ENCODE data around the gene ATP9A.

DNA sequence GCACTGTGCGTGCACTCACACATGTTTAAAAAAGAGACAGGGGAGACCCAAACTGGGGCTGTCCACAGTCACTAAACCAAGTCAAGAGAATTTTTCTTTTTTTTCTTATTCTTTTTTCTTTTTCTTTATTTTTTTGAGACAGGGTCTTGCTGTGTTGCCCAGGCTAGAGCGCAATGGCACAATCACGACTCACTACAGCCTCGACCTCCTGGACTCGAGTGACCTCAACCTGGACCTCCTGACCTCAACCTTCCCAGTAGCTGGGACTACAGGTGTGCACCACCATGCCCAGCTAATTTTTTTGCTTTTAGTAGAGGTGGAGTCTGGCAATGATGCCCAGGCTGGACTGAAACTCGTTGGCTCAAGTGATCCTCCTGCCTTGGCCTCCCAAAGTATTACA is 136.2 kb downstream of the ATP9A start:
- TF ChIP-seq, protein P1, sequence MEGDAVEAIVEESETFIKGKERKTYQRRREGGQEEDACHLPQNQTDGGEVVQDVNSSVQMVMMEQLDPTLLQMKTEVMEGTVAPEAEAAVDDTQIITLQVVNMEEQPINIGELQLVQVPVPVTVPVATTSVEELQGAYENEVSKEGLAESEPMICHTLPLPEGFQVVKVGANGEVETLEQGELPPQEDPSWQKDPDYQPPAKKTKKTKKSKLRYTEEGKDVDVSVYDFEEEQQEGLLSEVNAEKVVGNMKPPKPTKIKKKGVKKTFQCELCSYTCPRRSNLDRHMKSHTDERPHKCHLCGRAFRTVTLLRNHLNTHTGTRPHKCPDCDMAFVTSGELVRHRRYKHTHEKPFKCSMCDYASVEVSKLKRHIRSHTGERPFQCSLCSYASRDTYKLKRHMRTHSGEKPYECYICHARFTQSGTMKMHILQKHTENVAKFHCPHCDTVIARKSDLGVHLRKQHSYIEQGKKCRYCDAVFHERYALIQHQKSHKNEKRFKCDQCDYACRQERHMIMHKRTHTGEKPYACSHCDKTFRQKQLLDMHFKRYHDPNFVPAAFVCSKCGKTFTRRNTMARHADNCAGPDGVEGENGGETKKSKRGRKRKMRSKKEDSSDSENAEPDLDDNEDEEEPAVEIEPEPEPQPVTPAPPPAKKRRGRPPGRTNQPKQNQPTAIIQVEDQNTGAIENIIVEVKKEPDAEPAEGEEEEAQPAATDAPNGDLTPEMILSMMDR (IDR thresholded peaks at IDR 0.05), result no peak
- TF ChIP-seq POLR2A (IDR thresholded peaks at IDR 0.05), result no peak
